HepG2 (cell line): ENCODE measurements around the gene RPL18. TPM values are rescaled to one million over a fixed set of nuclear protein-coding genes. Genes with fewer than 3 reads are reported as not detected.

ENCODE experiments used
- ATAC-seq: fragments of 200-7000 bp; cut with Tn5 transposase; 3 replicates; pipeline ENCODE4 v1.9.1; 2020; ENCODE audit warnings: mild to moderate bottlenecking, moderate library complexity
- BruUV-seq: library from RNA; stranded (reverse); fragments of 400-500 nt; replicated peaks from 2 replicates; lab custom pipeline; 2021; lab: Mats Ljungman, UMichigan
- CTCF ChIA-PET: fragments of 300-600 bp; formaldehyde crosslinking; extraction: SDS; loops from one replicate; lab custom pipeline; 2021; ENCODE audit warnings: low total read pairs, inconsistent platforms, low intra/inter-chr PET ratio; lab: Yijun Ruan, JAX
- POLR2A ChIA-PET: fragments of 350-600 bp; sonication (Branson Sonifier 250); formaldehyde crosslinking; loops from one replicate; lab custom pipeline; 2020; ENCODE audit warnings: antibody characterized with exemption, inconsistent platforms; lab: Yijun Ruan, JAX
- DNase-seq: peaks from one replicate; pipeline ENCODE4 v3.0.0-alpha.2; 2015; ENCODE audit warnings: low spot score
- FAIRE-seq: peaks from 3 replicates; lab custom pipeline; 2011; peaks lifted over from hg19 to GRCh38; lab: Jason Lieb, UNC
- H2AFZ ChIP-seq: one replicate; pipeline ENCODE4 v1.6.1; 2011; ENCODE audit warnings: low read length, inconsistent platforms
- H3K27ac ChIP-seq: fragments of 300-600 bp; 3 replicates; pipeline ENCODE4 v1.8.0; 2011; ENCODE audit warnings: mixed run types, mild to moderate bottlenecking, mixed read lengths, low read length, inconsistent platforms; ENCODE audit not compliant: insufficient read depth; ENCODE audit errors: extremely low read length
- H3K27me3 ChIP-seq, 2 experiments: fragments of 200-600 bp in 1 of 2; 2 replicates in 1 of 2; 3 replicates in 1 of 2; pipeline versions ENCODE4 v1.6.0 to v1.8.0; 2011; ENCODE audit warnings: low read length in 2 of 2, mild to moderate bottlenecking in 2 of 2, moderate library complexity in 2 of 2, inconsistent platforms in 1 of 2; ENCODE audit not compliant: insufficient read depth in 2 of 2, control insufficient read depth in 1 of 2
- H3K36me3 ChIP-seq, 2 experiments: fragments of 200-600 bp in 1 of 2; replicated peaks in 1 of 2; 2 replicates in 1 of 2; 3 replicates in 1 of 2; pipeline versions ENCODE4 v1.5.1 to v1.8.0; 2011; ENCODE audit warnings: low read length in 2 of 2, inconsistent platforms in 1 of 2; ENCODE audit not compliant: insufficient read depth in 2 of 2, control insufficient read depth in 1 of 2
- H3K4me1 ChIP-seq: 2 replicates; pipeline ENCODE4 v1.5.1; 2012; ENCODE audit warnings: low read length, inconsistent platforms; ENCODE audit not compliant: insufficient read depth
- H3K4me2 ChIP-seq: 2 replicates; pipeline ENCODE4 v1.6.0; 2011; ENCODE audit warnings: low read depth, low read length, inconsistent platforms
- H3K4me3 ChIP-seq, 3 experiments: fragments of 200-600 bp in 1 of 3; sonication (generic), shearing (Covaris generic) in 1 of 3; replicated peaks in 1 of 3; 2 replicates each; pipeline ENCODE4 v1.5.1; 2011 to 2016; ENCODE audit warnings: low read length in 3 of 3, inconsistent platforms in 2 of 3, low read depth in 2 of 3, mild to moderate bottlenecking in 2 of 3, control low read depth in 1 of 3, mixed read lengths in 1 of 3; ENCODE audit not compliant: insufficient read depth in 1 of 3
- H3K79me2 ChIP-seq: one replicate; pipeline ENCODE4 v1.6.1; 2011; ENCODE audit warnings: low read length, inconsistent platforms; ENCODE audit not compliant: insufficient read depth
- H3K9ac ChIP-seq: 2 replicates; pipeline ENCODE4 v1.6.0; 2011; ENCODE audit warnings: mild to moderate bottlenecking, low read depth, low read length, inconsistent platforms; ENCODE audit not compliant: insufficient read depth
- H3K9me3 ChIP-seq: 2 replicates; pipeline ENCODE4 v1.5.1; 2012; ENCODE audit warnings: mild to moderate bottlenecking, low read length
- H4K20me1 ChIP-seq: 2 replicates; pipeline ENCODE4 v1.6.0; 2011; ENCODE audit warnings: inconsistent platforms, mild to moderate bottlenecking, low read length, moderate library complexity; ENCODE audit not compliant: insufficient read depth
- ARID2 ChIP-seq: sonication (generic); formaldehyde crosslinking; IDR thresholded peaks from 2 replicates; pipeline ENCODE4 v1.8.1; 2022; ENCODE audit warnings: mild to moderate bottlenecking, missing genetic modification reagents, borderline replicate concordance
- ATAD3A ChIP-seq: sonication (generic); formaldehyde crosslinking; IDR thresholded peaks from 2 replicates; pipeline ENCODE4 v1.4.0; 2020; ENCODE audit warnings: missing genetic modification reagents
- ATF1 ChIP-seq: IDR thresholded peaks from 2 replicates; pipeline ENCODE4 v1.6.1; 2016; ENCODE audit warnings: mild to moderate bottlenecking, control low read depth
- FOXK1 ChIP-seq: sonication (generic); formaldehyde crosslinking; IDR thresholded peaks from 2 replicates; pipeline ENCODE4 v1.4.0; 2020; ENCODE audit warnings: low read depth, missing genetic modification reagents, borderline replicate concordance
- KLF12 ChIP-seq: sonication (generic); formaldehyde crosslinking; IDR thresholded peaks from 2 replicates; pipeline ENCODE4 v1.4.0; 2020; ENCODE audit warnings: missing genetic modification reagents, borderline replicate concordance
- MTF1 ChIP-seq: sonication (generic); formaldehyde crosslinking; IDR thresholded peaks from 2 replicates; pipeline ENCODE4 v1.5.0; 2020; ENCODE audit warnings: missing genetic modification reagents
- REXO4 ChIP-seq: sonication (generic); formaldehyde crosslinking; IDR thresholded peaks from 2 replicates; pipeline ENCODE4 v1.8.0; 2022; ENCODE audit warnings: missing genetic modification reagents, mild to moderate bottlenecking, borderline replicate concordance
- RFXANK ChIP-seq: IDR thresholded peaks from 2 replicates; pipeline ENCODE4 v1.6.1; 2016
- SMARCE1 ChIP-seq: fragments of 450-650 bp; IDR thresholded peaks from 2 replicates; pipeline ENCODE4 v1.6.1; 2017; ENCODE audit warnings: borderline replicate concordance
- SNRNP70 ChIP-seq: fragments of 200-400 bp; formaldehyde crosslinking; IDR thresholded peaks from 2 replicates; pipeline ENCODE4 v1.6.1; 2017; ENCODE audit warnings: mild to moderate bottlenecking, low read depth, low read length, moderate library complexity
- ZNF337 ChIP-seq: sonication (generic); formaldehyde crosslinking; IDR thresholded peaks from 2 replicates; pipeline ENCODE4 v1.5.1; 2020; ENCODE audit warnings: missing genetic modification reagents, low read depth, mild to moderate bottlenecking, borderline replicate concordance
- ZNF644 ChIP-seq: IDR thresholded peaks from 2 replicates; pipeline ENCODE4 v1.6.1; 2016; ENCODE audit warnings: low read depth
- ZNF678 ChIP-seq: sonication (generic); formaldehyde crosslinking; IDR thresholded peaks from 2 replicates; pipeline ENCODE4 v1.4.0; 2020; ENCODE audit warnings: mild to moderate bottlenecking, missing genetic modification reagents
- WGBS: methylation state at CpG from one replicate; pipeline ENCODE4 v1.1.6; 2017; ENCODE audit warnings: low lambda C conversion rate; 5-methylcytosine and 5-hydroxymethylcytosine counted together
- in situ Hi-C: cut with HindIII; loops from 2 replicates; pipeline ENCODE4 v1.10.0; 2017; ENCODE audit warnings: low pct_unique_long_range_greater_than_20kb; ENCODE audit not compliant: extremely low pct_ligation_motif_present
- intact Hi-C: fragments of 100-400 bp; cut with micrococcal nuclease; formaldehyde crosslinking; loops from one replicate; pipeline ENCODE4 v1.10.0; 2022; ENCODE audit not compliant: unreplicated experiment
- polyA plus RNA-seq, 8 experiments: library from polyadenylated mRNA; depleted of rRNA in 3 of 8; stranded (reverse) in 7 of 8; unstranded in 1 of 8; fragments of >200 nt; fragmentation: Illumina TruSeq in 4 of 8; extraction: Trizol in 4 of 8; gene quantifications; 2 replicates each; pipeline versions ENCODE4 v1.2.1 to v1.2.3, GENCODE V29; 2011 to 2016; ENCODE audit warnings: low read depth in 4 of 8, missing spikeins in 1 of 8, mixed read lengths in 1 of 8; ENCODE audit not compliant: insufficient read depth in 1 of 8
- total RNA-seq, 5 experiments: library from RNA; depleted of rRNA; stranded (reverse); fragments of >200 nt; fragmentation: Illumina TruSeq; extraction: Trizol; gene quantifications; 2 replicates each; pipeline ENCODE4 v1.2.3, GENCODE V29; 2016; ENCODE audit warnings: low read depth in 1 of 5
- TF ChIP-seq, protein P1 (sequence below): sonication (generic); formaldehyde crosslinking; IDR thresholded peaks from 2 replicates; pipeline ENCODE4 v1.4.0; 2020; ENCODE audit warnings: missing genetic modification reagents
- TF ChIP-seq, protein P2 (sequence below): sonication (generic); formaldehyde crosslinking; IDR thresholded peaks from 2 replicates; pipeline ENCODE4 v1.9.0; 2021; ENCODE audit warnings: missing genetic modification reagents, mild to moderate bottlenecking, borderline replicate concordance
- TF ChIP-seq, protein P3 (sequence below): sonication (generic); formaldehyde crosslinking; IDR thresholded peaks from 2 replicates; pipeline ENCODE4 v1.5.0; 2020; ENCODE audit warnings: missing genetic modification reagents
- TF ChIP-seq, protein P4 (sequence below): sonication (generic); formaldehyde crosslinking; IDR thresholded peaks from 2 replicates; pipeline ENCODE4 v1.8.0; 2022; ENCODE audit warnings: mild to moderate bottlenecking, missing genetic modification reagents, moderate library complexity

The RPL18 gene
- total and polyA plus RNA-seq, 2 of the 13 experiments (the other 11 are each of a cell fraction or from before 2014, with no cell fraction given) = 1,485 to 1,639 TPM

DNA sequence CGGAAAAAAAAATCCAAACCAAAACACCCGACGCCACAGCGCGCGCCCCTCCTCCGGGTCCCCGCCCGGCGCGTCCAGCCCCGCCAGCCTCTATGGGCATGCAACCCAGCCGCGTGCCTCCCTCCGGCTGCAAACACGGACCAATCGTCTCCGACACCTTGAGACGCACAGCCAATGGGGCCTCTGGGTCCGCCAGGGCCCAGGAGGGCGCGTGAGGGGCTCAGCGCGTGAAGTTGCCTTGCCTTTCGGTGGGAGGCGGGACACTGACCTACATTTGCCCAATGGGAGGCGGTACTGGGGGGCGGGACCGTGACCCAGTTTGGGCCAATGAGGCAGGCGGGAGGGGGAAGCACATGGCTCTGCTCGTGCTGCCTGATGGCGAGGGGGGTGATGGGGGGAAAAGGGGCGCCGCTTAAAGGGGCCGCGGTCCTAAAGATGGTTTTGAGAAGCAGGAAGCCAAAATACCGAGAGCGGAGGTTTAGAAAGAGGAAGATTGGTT is 18.5 kb upstream of the RPL18 start (continued):
- no peak for TF ChIP-seq SNRNP70
- TF ChIP-seq, protein P1, sequence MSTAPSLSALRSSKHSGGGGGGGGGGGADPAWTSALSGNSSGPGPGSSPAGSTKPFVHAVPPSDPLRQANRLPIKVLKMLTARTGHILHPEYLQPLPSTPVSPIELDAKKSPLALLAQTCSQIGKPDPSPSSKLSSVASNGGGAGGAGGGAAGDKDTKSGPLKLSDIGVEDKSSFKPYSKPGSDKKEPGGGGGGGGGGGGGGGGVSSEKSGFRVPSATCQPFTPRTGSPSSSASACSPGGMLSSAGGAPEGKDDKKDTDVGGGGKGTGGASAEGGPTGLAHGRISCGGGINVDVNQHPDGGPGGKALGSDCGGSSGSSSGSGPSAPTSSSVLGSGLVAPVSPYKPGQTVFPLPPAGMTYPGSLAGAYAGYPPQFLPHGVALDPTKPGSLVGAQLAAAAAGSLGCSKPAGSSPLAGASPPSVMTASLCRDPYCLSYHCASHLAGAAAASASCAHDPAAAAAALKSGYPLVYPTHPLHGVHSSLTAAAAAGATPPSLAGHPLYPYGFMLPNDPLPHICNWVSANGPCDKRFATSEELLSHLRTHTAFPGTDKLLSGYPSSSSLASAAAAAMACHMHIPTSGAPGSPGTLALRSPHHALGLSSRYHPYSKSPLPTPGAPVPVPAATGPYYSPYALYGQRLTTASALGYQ (CRISPR knock-in tag) = no peak
- TF ChIP-seq, protein P2, sequence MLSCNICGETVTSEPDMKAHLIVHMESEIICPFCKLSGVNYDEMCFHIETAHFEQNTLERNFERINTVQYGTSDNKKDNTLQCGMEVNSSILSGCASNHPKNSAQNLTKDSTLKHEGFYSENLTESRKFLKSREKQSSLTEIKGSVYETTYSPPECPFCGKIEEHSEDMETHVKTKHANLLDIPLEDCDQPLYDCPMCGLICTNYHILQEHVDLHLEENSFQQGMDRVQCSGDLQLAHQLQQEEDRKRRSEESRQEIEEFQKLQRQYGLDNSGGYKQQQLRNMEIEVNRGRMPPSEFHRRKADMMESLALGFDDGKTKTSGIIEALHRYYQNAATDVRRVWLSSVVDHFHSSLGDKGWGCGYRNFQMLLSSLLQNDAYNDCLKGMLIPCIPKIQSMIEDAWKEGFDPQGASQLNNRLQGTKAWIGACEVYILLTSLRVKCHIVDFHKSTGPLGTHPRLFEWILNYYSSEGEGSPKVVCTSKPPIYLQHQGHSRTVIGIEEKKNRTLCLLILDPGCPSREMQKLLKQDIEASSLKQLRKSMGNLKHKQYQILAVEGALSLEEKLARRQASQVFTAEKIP (CRISPR knock-in tag) = no peak
- TF ChIP-seq KLF12 (CRISPR knock-in tag) = peak; percentile 32; the same call in 1 of the 2 replicates
- TF ChIP-seq ZNF337 (CRISPR knock-in tag) = peak; percentile 76; the same call in 1 of the 2 replicates
- peak; percentile 74 for TF ChIP-seq RFXANK (CRISPR knock-in tag)
- no peak for TF ChIP-seq ZNF644 (CRISPR knock-in tag)

DNA sequence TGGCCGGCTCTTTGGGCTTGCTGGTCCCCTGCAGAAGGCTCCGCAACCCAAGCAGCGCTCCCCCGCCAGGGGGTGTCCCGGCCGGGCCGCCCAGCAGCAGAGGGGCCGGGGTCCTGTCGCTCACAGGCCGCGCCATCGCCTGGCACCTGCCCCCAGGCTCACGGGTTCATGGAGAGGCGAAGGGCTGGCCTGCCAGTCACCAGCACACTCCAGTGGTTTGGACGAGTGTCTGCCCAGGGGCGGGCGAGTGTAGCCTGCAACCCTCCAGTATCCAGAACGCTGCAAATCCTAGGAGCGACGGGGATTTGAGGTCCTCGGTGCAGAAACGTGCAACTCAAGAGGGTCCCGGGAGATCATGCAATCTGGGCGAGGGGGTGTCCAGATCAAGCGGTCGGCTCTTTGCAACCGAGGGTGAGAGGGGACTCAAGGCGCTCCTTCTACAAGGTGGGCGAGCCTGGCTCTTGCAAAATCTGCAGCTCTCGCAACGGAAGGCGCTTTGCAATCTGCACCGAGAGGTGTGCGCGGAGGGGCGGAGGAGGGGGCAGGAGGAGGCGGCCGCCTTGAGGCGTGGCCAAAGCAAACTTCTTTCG is 18.0 kb upstream of the RPL18 start, which contains the start of gene DBP:
TSS of gene DBP (minus strand) at position 521 of the 590 bp plus-strand sequence. CDS start at position 136, 385 bp downstream.
- no peaks in the 10 kb centered on the region for H4K20me1 ChIP-seq
- H3K9ac ChIP-seq = peak within 1 kb of the TSS; percentile 49
- peak within 1 kb of the TSS; percentile 96 for H3K4me2 ChIP-seq
- H3K4me3 ChIP-seq = peak within 1 kb of the TSS; percentile 56 to 76 (median 59)
- 0% methylated on average over 8 of the region's 40 CpGs for WGBS
- H3K27ac ChIP-seq = peak within 1 kb of the TSS; percentile 70
- ATAC-seq (peak; percentile 50), DNase-seq (no peak), FAIRE-seq (no peak)
- H3K4me1 ChIP-seq = peaks cover 76% of the 10 kb centered on the region
- in situ Hi-C loops (no loop called here), intact Hi-C loops (no loop called here)
- CTCF ChIA-PET = interaction anchor here (0.9 kb wide), 1 partner anchor 10 kb away, joined by 3 read pairs; the partner anchor contains the start of gene CA11
- no TSS peak for BruUV-seq
- no peak within 1 kb of the TSS for H2AFZ ChIP-seq
- no peaks in the 10 kb centered on the region for H3K9me3 ChIP-seq
- H3K27me3 ChIP-seq = peaks cover 0 to 8% of the 10 kb centered on the region in 2 experiments; a peak in 3 of 5 replicates
- H3K79me2 ChIP-seq = no peaks in the 10 kb centered on the region
- no peaks in the 10 kb centered on the region for H3K36me3 ChIP-seq
- POLR2A ChIA-PET = interaction anchor here (1.1 to 2.0 kb wide), 3 partner anchors 9 to 18 kb away, joined by 4 to 12 read pairs (median 4); partner anchors contain the start of genes CA11, RPL18 and SPHK2
- TF ChIP-seq, protein P3, sequence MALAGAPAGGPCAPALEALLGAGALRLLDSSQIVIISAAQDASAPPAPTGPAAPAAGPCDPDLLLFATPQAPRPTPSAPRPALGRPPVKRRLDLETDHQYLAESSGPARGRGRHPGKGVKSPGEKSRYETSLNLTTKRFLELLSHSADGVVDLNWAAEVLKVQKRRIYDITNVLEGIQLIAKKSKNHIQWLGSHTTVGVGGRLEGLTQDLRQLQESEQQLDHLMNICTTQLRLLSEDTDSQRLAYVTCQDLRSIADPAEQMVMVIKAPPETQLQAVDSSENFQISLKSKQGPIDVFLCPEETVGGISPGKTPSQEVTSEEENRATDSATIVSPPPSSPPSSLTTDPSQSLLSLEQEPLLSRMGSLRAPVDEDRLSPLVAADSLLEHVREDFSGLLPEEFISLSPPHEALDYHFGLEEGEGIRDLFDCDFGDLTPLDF = 0 out of 2 replicates have a peak, but pooled peaks have one; percentile 14
- TF ChIP-seq ATAD3A = no peak
- no peak for TF ChIP-seq REXO4 (CRISPR knock-in tag)
- 0 out of 2 replicates have a peak, but pooled peaks have one; percentile 2 for TF ChIP-seq ZNF678 (CRISPR knock-in tag)
- no peak for TF ChIP-seq SNRNP70
- no peak for TF ChIP-seq ARID2
- no peak for TF ChIP-seq SMARCE1
- TF ChIP-seq MTF1 (CRISPR knock-in tag) = no peak
- no peak for TF ChIP-seq FOXK1 (CRISPR knock-in tag)
- no peak for TF ChIP-seq ATF1 (CRISPR knock-in tag)
- TF ChIP-seq, protein P4, sequence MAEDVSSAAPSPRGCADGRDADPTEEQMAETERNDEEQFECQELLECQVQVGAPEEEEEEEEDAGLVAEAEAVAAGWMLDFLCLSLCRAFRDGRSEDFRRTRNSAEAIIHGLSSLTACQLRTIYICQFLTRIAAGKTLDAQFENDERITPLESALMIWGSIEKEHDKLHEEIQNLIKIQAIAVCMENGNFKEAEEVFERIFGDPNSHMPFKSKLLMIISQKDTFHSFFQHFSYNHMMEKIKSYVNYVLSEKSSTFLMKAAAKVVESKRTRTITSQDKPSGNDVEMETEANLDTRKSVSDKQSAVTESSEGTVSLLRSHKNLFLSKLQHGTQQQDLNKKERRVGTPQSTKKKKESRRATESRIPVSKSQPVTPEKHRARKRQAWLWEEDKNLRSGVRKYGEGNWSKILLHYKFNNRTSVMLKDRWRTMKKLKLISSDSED (CRISPR knock-in tag) = no peak
